SKM-1 (cell line): ENCODE measurements around the gene CDRT4.

ENCODE experiments used
- DNase-seq: peaks from one replicate; lab custom pipeline; 2025; ENCODE audit not compliant: unreplicated experiment; lab: John Stamatoyannopoulos, UW

Gene CDRT4

DNA sequence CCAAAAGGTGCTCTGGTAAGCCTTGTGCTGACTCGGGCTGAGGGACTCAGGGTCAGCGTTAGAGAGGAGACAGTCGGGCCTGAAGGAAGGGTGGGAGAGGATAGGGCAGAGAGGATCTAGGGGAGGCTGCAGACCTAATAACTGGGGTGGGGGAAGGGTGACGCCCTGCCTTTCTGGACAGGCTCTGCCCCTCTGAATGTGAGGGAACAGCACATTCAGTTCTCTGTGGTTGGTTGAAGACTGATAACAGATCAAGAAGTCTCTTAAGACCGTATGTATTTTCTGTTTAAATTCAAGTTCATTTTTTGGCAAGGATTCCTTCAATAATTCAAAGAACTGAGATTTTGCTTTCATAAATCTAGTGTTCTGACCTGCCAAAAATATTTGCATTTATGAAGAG, 69.8 kb downstream of the CDRT4 start:
- DNase-seq, result no peak

DNA sequence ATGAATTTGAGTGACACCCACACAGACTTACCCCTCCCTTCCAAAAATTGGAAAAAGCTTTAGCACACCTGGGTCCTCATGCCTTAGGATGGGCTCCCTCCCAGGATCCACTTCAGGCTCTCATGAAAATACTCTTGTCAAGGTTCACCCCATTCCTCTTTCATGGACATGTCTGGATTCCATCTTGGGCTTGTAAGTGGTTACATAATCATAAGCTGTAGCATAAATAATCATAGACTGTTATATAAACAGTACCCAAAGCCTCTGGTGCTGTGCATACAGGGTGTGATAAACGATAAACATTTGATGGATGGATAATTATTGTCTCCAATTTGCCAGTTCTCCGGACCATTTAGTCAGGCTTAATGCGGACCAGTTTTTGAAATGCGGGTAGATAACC, 72.3 kb downstream of the CDRT4 start:
- no peak for DNase-seq

DNA sequence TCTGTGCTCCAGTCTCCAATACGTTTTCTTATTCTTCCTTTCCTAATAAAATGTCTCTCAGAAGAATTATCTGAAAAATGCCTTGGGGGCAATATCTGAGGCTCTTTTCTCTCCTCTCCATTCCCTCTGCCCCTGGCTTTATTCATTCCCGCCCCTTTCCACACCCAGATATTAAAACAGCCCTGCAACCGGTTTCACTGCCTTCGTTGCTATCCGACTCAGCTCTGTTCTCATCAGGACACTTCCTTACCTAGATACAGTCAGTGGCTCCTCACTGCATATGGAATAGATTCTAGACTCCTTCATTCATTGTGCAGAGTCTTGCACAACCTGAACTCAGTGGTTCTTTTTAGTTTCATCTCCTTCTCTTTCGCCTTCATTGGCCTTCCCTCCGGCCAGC, 74.0 kb downstream of the CDRT4 start:
- no peak for DNase-seq

DNA sequence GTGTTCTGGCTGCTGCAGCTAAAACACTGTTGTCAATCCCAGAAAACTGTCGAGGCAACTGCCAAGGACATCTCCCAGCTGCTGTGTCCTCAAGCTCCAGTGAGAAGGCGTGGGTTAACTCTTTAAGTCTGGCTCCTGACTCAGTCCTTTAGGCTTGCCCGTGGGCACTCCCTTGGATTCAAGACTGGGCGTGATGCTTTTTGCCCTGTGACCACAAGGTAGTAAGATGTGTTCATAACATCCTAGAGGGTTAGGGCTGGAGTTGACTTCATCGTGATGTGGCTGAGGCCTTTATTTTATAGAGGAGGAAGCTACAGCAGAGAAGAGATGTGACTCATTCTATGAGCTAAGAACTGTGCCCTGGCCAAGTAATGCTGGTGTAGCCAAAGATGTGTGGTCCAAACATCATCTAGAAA, 75.1 kb downstream of the CDRT4 start:
- no peak for DNase-seq

DNA sequence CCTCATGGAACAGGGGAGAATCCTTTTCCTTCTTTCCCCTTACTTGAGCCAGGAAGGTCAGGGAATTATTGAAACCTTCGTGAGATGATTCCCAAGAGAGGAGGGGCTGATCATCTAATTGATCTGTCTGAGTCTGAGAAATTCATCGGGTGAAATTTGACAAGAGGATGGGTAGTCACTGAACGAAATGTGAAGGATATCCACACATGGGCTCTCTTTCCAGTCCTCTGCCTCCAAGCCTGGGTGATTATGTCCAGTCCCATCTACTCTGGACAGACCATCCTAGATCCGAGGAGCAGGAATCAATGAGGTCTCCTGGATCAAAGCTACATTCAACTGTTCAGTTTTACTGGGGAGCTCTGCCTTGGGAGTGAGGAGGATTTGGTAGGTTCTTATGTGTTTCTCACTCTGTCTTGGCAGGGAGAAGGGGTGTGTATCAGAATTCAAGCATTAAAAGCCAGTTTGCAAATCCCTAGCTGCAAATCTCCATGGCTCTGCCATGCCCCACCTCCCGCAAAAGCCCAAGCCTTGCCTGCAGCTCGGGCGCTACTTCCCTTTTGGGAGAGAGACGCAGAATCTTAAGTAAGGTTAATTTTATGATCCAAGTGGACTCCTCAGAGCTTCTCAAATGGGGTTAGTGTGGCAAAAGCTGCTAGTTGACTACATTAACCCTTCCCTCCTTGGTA, 78.9 kb downstream of the CDRT4 start:
- no peak for DNase-seq

DNA sequence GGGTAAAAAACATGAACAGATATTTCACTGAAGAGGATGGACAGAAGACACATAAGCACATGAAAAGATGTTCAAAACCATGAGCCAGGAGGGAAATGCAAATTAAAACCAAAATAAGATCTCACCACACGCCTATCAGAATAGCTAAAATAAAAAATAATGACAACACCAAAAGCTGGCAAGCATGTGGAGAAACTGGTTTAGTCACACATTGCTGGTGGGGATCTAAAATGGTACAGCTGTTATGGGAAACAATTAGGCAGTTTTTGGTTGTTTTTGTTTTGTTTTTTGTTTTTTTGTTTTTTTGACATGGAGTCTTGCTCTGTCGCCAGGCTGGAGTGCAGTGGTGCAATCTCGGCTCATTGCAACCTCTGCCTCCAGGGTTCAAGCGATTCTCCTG, 81.3 kb downstream of the CDRT4 start:
- DNase-seq, result no peak
